ENCODE data around the gene ZNF14. TPM values are rescaled to one million over a fixed set of nuclear protein-coding genes. Genes with fewer than 3 reads are reported as not detected.

Gene ZNF14
- total RNA-seq, 1 experiment from 2014 or later: 5.8 TPM

DNA sequence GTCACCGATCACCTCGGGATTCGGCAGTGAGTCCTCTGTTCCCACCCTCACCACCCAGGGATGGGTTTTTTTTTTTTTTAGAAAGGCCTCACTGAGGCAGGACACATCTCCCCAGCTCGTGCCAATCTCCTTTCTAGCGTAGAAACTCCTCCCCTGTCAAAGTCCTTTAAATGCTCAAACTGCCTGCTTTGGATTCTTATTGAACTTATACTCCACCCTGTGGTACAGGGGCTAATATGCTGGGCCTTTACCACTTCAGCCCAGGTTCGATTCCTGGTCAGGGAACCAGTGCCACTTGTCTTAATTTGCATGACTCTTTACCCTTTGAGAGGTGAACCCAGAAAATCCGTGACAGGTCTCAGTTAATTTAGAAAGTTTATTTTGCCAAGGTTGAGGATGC, 8.3 kb upstream of the ZNF14 start:
- no peak for DNase-seq (ENCODE audit: low spot score)
- TF ChIP-seq, protein P1, sequence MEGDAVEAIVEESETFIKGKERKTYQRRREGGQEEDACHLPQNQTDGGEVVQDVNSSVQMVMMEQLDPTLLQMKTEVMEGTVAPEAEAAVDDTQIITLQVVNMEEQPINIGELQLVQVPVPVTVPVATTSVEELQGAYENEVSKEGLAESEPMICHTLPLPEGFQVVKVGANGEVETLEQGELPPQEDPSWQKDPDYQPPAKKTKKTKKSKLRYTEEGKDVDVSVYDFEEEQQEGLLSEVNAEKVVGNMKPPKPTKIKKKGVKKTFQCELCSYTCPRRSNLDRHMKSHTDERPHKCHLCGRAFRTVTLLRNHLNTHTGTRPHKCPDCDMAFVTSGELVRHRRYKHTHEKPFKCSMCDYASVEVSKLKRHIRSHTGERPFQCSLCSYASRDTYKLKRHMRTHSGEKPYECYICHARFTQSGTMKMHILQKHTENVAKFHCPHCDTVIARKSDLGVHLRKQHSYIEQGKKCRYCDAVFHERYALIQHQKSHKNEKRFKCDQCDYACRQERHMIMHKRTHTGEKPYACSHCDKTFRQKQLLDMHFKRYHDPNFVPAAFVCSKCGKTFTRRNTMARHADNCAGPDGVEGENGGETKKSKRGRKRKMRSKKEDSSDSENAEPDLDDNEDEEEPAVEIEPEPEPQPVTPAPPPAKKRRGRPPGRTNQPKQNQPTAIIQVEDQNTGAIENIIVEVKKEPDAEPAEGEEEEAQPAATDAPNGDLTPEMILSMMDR (conservative IDR thresholded peaks at IDR 0.05; ENCODE audit: low read depth, low read length): no peak
- TF ChIP-seq EZH2 (IDR thresholded peaks at IDR 0.05; ENCODE audit: borderline replicate concordance, low read depth, low read length, poor library complexity, severe bottlenecking): no peak
- ChIA-PET POLR2A (ENCODE audit: low non-redundant PET) (no interaction called here), CTCF (no interaction called here)
- no peaks in the 10 kb centered on the region for H3K4me1 ChIP-seq (ENCODE audit: insufficient read depth, low read length, poor library complexity, severe bottlenecking)
- no peaks in the 10 kb centered on the region for H3K27me3 ChIP-seq (replicated peaks; ENCODE audit: insufficient read depth, low read depth, low read length, poor library complexity)
- no peak overlapping the region for H3K4me3 ChIP-seq (ENCODE audit: low read depth, low read length, poor library complexity, severe bottlenecking)
- no peak overlapping the region for H3K27ac ChIP-seq (ENCODE audit: low read depth, low read length, poor library complexity, severe bottlenecking)
- no peaks in the 10 kb centered on the region for H3K36me3 ChIP-seq (ENCODE audit: insufficient read depth, low read length, poor library complexity, severe bottlenecking)
- intact Hi-C loops (cut with micrococcal nuclease; ENCODE audit: unreplicated experiment): no loop called here
- H3K9me3 ChIP-seq (ENCODE audit: low read depth, low read length, poor library complexity, severe bottlenecking): no peaks in the 10 kb centered on the region
- no TSS peak for BruUV-seq (replicated peaks)

DNA sequence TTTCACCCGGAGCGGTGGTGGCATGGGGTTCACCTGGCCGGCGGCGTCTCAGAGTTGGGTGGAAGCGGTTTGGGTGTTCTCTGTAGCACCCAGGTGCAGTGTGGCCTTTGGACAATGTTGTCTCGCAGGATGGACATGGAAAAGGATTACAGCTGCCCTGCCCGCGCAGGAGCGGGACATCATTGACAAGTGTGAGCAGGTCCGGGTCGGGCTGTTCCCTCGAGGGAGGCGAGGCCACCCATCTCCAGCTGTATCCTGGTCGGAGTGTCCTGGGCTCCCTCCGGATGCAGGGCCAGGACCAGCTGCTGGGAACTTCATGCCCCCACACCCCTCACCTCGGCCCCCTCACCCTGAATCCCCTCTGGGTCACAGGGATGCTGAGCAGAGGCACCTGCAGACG, 7.8 kb upstream of the ZNF14 start:
- no TSS peak for BruUV-seq (replicated peaks)
- ChIA-PET CTCF (no interaction called here), POLR2A (ENCODE audit: low non-redundant PET) (no interaction called here)
- no peak for DNase-seq (ENCODE audit: low spot score)
- intact Hi-C loops (cut with micrococcal nuclease; ENCODE audit: unreplicated experiment): no loop called here
- H3K27me3 ChIP-seq (replicated peaks; ENCODE audit: insufficient read depth, low read depth, low read length, poor library complexity): no peaks in the 10 kb centered on the region
- no peaks in the 10 kb centered on the region for H3K36me3 ChIP-seq (ENCODE audit: insufficient read depth, low read length, poor library complexity, severe bottlenecking)
- H3K4me1 ChIP-seq (ENCODE audit: insufficient read depth, low read length, poor library complexity, severe bottlenecking): no peaks in the 10 kb centered on the region
- H3K9me3 ChIP-seq (ENCODE audit: low read depth, low read length, poor library complexity, severe bottlenecking): no peaks in the 10 kb centered on the region
- H3K4me3 ChIP-seq (ENCODE audit: low read depth, low read length, poor library complexity, severe bottlenecking): no peak overlapping the region
- H3K27ac ChIP-seq (ENCODE audit: low read depth, low read length, poor library complexity, severe bottlenecking): no peak overlapping the region
- TF ChIP-seq, protein P1 (conservative IDR thresholded peaks at IDR 0.05; ENCODE audit: low read depth, low read length): no peak

DNA sequence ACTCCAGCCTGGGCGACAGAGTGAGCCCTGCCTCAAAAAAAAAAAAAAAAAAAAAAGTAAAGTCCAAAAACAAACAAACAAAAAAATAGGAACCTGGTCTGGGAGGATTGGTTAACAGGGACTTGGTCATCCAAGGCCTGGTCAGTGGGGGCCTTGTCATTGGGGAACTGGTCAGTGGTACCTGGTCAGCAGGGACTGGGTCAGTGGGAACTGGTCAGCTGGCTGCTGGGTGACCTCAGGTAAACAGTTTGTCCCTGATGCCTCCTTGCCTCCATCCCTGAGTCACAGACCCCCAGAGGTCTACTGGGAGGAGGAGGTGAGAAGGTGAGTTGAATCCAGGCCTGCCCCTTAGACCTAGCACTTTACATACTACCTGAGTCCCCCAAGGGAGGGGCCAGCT, 5.7 kb upstream of the ZNF14 start:
- H3K4me1 ChIP-seq (ENCODE audit: insufficient read depth, low read length, poor library complexity, severe bottlenecking): no peaks in the 10 kb centered on the region
- H3K27me3 ChIP-seq (replicated peaks; ENCODE audit: insufficient read depth, low read depth, low read length, poor library complexity): no peaks in the 10 kb centered on the region
- BruUV-seq (replicated peaks): no TSS peak
- H3K4me3 ChIP-seq (ENCODE audit: low read depth, low read length, poor library complexity, severe bottlenecking): no peak overlapping the region
- H3K27ac ChIP-seq (ENCODE audit: low read depth, low read length, poor library complexity, severe bottlenecking): no peak overlapping the region
- no peaks in the 10 kb centered on the region for H3K36me3 ChIP-seq (ENCODE audit: insufficient read depth, low read length, poor library complexity, severe bottlenecking)
- ChIA-PET POLR2A (ENCODE audit: low non-redundant PET) (no interaction called here), CTCF (no interaction called here)
- TF ChIP-seq, protein P1 (conservative IDR thresholded peaks at IDR 0.05; ENCODE audit: low read depth, low read length): no peak
- TF ChIP-seq EZH2 (IDR thresholded peaks at IDR 0.05; ENCODE audit: borderline replicate concordance, low read depth, low read length, poor library complexity, severe bottlenecking): no peak
- DNase-seq (ENCODE audit: low spot score): no peak
- intact Hi-C loops (cut with micrococcal nuclease; ENCODE audit: unreplicated experiment): no loop called here
- H3K9me3 ChIP-seq (ENCODE audit: low read depth, low read length, poor library complexity, severe bottlenecking): no peaks in the 10 kb centered on the region
